Keratinocyte (primary cell): Measurements from ENCODE around the gene TTYH1. TPM values are rescaled to one million over a fixed set of nuclear protein-coding genes. Genes with fewer than 3 reads are reported as not detected.

ENCODE experiments used
- DNase-seq: peaks from one replicate; pipeline ENCODE4 v3.0.0-alpha.2; 2011; ENCODE audit warnings: low read depth, missing footprints, low spot score
- FAIRE-seq: peaks from 2 replicates; lab custom pipeline; 2011; peaks lifted over from hg19 to GRCh38; lab: Jason Lieb, UNC
- H2AFZ ChIP-seq: 2 replicates; pipeline ENCODE4 v1.6.0; 2012; ENCODE audit warnings: low read length, control low read depth, inconsistent platforms; ENCODE audit not compliant: control insufficient read depth
- H3K27ac ChIP-seq: 2 replicates; pipeline ENCODE4 v1.5.1; 2011; ENCODE audit warnings: low read length; ENCODE audit not compliant: control insufficient read depth, insufficient read depth
- H3K27me3 ChIP-seq: 3 replicates; pipeline ENCODE4 v1.6.0; 2011; ENCODE audit warnings: low read length; ENCODE audit not compliant: control insufficient read depth, insufficient read depth; ENCODE audit errors: extremely low read depth
- H3K36me3 ChIP-seq, 2 experiments: 2 replicates in 1 of 2; 3 replicates in 1 of 2; pipeline ENCODE4 v1.5.1; 2011; ENCODE audit warnings: low read length in 2 of 2, mild to moderate bottlenecking in 1 of 2; ENCODE audit not compliant: control insufficient read depth in 2 of 2, insufficient read depth in 2 of 2; ENCODE audit errors: extremely low read depth in 1 of 2
- H3K4me1 ChIP-seq: 3 replicates; pipeline ENCODE4 v1.5.1; 2011; ENCODE audit warnings: low read length; ENCODE audit not compliant: control insufficient read depth, insufficient read depth; ENCODE audit errors: extremely low read depth
- H3K4me2 ChIP-seq: 3 replicates; pipeline ENCODE4 v1.6.0; 2011; ENCODE audit warnings: low read depth, low read length; ENCODE audit not compliant: control insufficient read depth, insufficient read depth; ENCODE audit errors: extremely low read depth
- H3K4me3 ChIP-seq, 3 experiments: fragments of 200-600 bp in 1 of 3; sonication (generic) in 1 of 3; 2 replicates in 2 of 3; 3 replicates in 1 of 3; pipeline ENCODE4 v1.5.1; 2011 to 2016; ENCODE audit warnings: low read length in 3 of 3, mild to moderate bottlenecking in 3 of 3, control low read depth in 2 of 3, inconsistent platforms in 1 of 3, low read depth in 1 of 3, mixed read lengths in 1 of 3, mixed run types in 1 of 3, moderate library complexity in 1 of 3; ENCODE audit not compliant: control insufficient read depth in 2 of 3, insufficient read depth in 2 of 3; ENCODE audit errors: extremely low read depth in 1 of 3
- H3K79me2 ChIP-seq: 2 replicates; pipeline ENCODE4 v1.6.0; 2012; ENCODE audit warnings: low read length; ENCODE audit not compliant: control insufficient read depth, insufficient read depth
- H3K9ac ChIP-seq: 3 replicates; pipeline ENCODE4 v1.6.0; 2011; ENCODE audit warnings: low read length; ENCODE audit not compliant: control insufficient read depth, insufficient read depth; ENCODE audit errors: extremely low read depth
- H3K9me1 ChIP-seq: 3 replicates; pipeline ENCODE4 v1.6.0; 2011; ENCODE audit warnings: low read length; ENCODE audit not compliant: control insufficient read depth, insufficient read depth; ENCODE audit errors: extremely low read depth
- H3K9me3 ChIP-seq: 2 replicates; pipeline ENCODE4 v1.5.1; 2012; ENCODE audit warnings: low read depth, low read length; ENCODE audit not compliant: control insufficient read depth
- H4K20me1 ChIP-seq: 3 replicates; pipeline ENCODE4 v1.6.0; 2011; ENCODE audit warnings: low read length; ENCODE audit not compliant: control insufficient read depth, insufficient read depth; ENCODE audit errors: extremely low read depth
- CTCF ChIP-seq, 3 experiments: IDR thresholded peaks in 1 of 3; conservative IDR thresholded peaks in 1 of 3; optimal IDR thresholded peaks in 1 of 3; 2 replicates in 2 of 3; 3 replicates in 1 of 3; pipeline versions ENCODE3 to v1.5.1; 2011; ENCODE audit warnings: low read length in 3 of 3, mild to moderate bottlenecking in 3 of 3, moderate library complexity in 2 of 3, control low read depth in 1 of 3, inconsistent platforms in 1 of 3; ENCODE audit not compliant: insufficient read depth in 2 of 3; ENCODE audit errors: extremely low read depth in 1 of 3
- EZH2 ChIP-seq: IDR thresholded peaks from one replicate; pipeline ENCODE4 v1.6.1; 2012; ENCODE audit warnings: inconsistent platforms, mild to moderate bottlenecking, low read length, moderate library complexity
- dilution Hi-C: fragments of 300-500 bp; cut with MboI; formaldehyde crosslinking; loops from one replicate; pipeline ENCODE4 v1.7.0; 2020; ENCODE audit warnings: low sequenced_read_pairs; ENCODE audit not compliant: extremely low pct_ligation_motif_present
- polyA plus RNA-seq, 5 experiments: library from polyadenylated mRNA; depleted of rRNA in 3 of 5; stranded (reverse) in 3 of 5; stranded (forward) in 1 of 5; unstranded in 1 of 5; fragments of >200 nt; gene quantifications; 1 replicate in 1 of 5; 2 replicates in 3 of 5; 3 replicates in 1 of 5; pipeline versions ENCODE4 v1.2.1 to v1.2.3, GENCODE V29; 2011 to 2012; ENCODE audit warnings: missing spikeins in 2 of 5, low read depth in 1 of 5, low replicate concordance in 1 of 5

The TTYH1 gene
- polyA plus RNA-seq, 1 donor (not counting 4 experiments of a cell fraction or from before 2014, with no cell fraction given) = 0.13 TPM

DNA sequence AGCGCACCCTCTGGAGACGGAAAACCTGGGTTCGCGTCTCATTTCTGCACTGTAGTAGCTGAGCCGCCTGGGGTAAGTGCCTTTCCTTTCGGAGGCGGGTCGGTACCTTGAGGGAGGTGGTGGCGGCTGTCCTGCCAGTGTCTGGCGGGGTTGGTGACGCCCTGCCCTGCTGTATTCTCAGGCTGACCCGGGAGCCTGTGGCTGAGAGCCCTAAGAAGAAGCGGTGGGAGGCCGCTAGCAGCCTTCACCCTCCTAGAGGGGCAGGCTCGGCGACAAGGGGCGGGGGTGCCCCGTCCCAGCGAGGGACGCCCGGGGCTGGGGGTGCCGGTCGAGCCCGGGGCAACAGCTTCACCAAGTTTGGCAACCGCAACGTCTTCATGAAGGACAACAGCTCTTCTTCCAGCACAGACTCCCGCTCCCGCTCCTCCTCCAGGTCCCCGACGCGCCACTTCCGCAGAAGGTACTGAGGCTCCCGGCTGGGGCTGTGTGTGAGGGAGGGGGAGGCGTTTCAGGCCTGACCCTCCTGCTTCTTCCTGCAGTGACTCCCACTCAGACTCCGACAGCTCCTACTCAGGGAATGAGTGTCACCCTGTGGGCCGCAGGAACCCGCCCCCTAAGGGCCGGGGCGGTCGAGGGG, 40.6 kb downstream of the TTYH1 start:
- no peak overlapping the region for H3K9ac ChIP-seq
- peaks cover 91% of the 10 kb centered on the region for H3K79me2 ChIP-seq
- H3K4me1 ChIP-seq = peaks cover 5% of the 10 kb centered on the region
- no peak overlapping the region for H3K4me3 ChIP-seq
- H3K4me2 ChIP-seq = no peak overlapping the region
- peaks cover 22% of the 10 kb centered on the region for H4K20me1 ChIP-seq
- TF ChIP-seq EZH2 (no peak), CTCF (optimal IDR thresholded peaks at IDR 0.05 in 1 of 3, IDR thresholded peaks at IDR 0.05 in 1 of 3, conservative IDR thresholded peaks at IDR 0.05 in 1 of 3; ENCODE audit: extremely low read depth in 1 of 3, insufficient read depth in 2 of 3, low read length in 3 of 3) (no peak)
- no peaks in the 10 kb centered on the region for H3K27me3 ChIP-seq
- H3K27ac ChIP-seq = no peak overlapping the region
- dilution Hi-C loops = no loop called here
- H3K36me3 ChIP-seq = peaks cover 70 to 73% of the 10 kb centered on the region in 2 experiments
- no peak for FAIRE-seq
- peaks cover 2% of the 10 kb centered on the region for H3K9me1 ChIP-seq
- no peaks in the 10 kb centered on the region for H3K9me3 ChIP-seq
- no peak overlapping the region for H2AFZ ChIP-seq
- no peak for DNase-seq

GRCh38 chr19:54456423-54457373, 41.4 kb downstream of the TTYH1 start:
- dilution Hi-C loops = no loop called here
- Histone ChIP-seq H3K4me1 (no peaks in the 10 kb centered on the region), H3K27me3 (no peaks in the 10 kb centered on the region), H3K9me1 (no peaks in the 10 kb centered on the region), H3K9me3 (no peaks in the 10 kb centered on the region), H3K36me3 (peaks cover 63 to 74% of the 10 kb centered on the region in 2 experiments), H2AFZ (no peak overlapping the region), H4K20me1 (peaks cover 17% of the 10 kb centered on the region), H3K79me2 (peaks cover 88% of the 10 kb centered on the region), H3K4me3 (no peak overlapping the region), H3K27ac (no peak overlapping the region), H3K9ac (no peak overlapping the region), H3K4me2 (no peak overlapping the region)
- FAIRE-seq (no peak), DNase-seq (no peak)
- TF ChIP-seq EZH2 (no peak), CTCF (optimal IDR thresholded peaks at IDR 0.05 in 1 of 3, IDR thresholded peaks at IDR 0.05 in 1 of 3, conservative IDR thresholded peaks at IDR 0.05 in 1 of 3; ENCODE audit: extremely low read depth in 1 of 3, insufficient read depth in 2 of 3, low read length in 3 of 3) (no peak)
